Measurements from ENCODE around the gene ATF2. TPM values are rescaled to one million over a fixed set of nuclear protein-coding genes. Genes with fewer than 3 reads are reported as not detected.

ATF2 gene
- total RNA-seq, 1 donor from 2014 or later = 51.6 TPM

DNA sequence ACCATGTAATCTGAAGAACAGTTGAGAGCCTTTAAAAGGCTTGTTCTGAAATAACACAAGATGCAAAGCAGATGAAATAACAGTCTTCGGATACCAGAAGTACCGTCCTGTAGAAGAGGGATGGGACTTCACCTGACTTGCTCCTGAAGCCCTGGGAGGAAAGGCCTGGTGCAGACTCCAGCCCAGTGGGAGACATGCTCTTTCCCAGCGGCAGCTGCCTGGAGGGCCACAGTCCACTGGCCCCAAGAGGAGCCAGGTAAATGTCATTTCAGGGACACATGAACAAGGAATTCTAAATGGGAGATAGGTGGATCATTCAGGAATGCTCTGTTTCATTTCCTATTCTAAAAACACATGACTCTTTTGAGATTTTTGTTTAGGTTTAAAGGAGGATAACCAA lies 140.2 kb downstream of the ATF2 start:
- no peak for DNase-seq (ENCODE audit: low read depth)

DNA sequence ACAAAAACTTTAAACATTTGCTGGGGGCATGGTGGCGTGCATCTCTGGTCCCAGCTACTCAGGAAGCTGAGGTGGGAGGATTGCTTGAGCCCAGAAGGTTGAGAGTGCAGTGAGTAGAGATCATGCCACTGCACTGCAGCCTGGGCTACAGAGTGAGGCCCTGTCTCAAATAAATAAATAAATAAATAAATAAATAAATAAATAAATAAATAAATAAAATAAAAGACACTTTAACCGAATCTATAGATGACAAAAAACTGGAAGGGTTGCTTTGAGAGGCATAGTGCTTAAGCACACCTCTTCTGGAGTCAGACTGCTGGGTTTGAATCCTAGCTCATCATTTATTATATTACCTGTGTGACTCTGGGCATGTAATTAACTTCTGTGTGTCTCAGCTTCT lies 141.6 kb downstream of the ATF2 start:
- DNase-seq (ENCODE audit: low read depth) = no peak

- peak; percentile 47 for DNase-seq (ENCODE audit: low read depth)
Measured at GRCh38 chr2:175025946-175026345, 142.1 kb downstream of the ATF2 start.

GRCh38 chr2:175025233-175025632 lies 142.8 kb downstream of the ATF2 start:
- no peak for DNase-seq (ENCODE audit: low read depth)

GRCh38 chr2:175022923-175023322 lies 145.1 kb downstream of the ATF2 start:
- no peak for DNase-seq (ENCODE audit: low read depth)

MicroRNAs within 50 kb of the gene (microRNA counts, 767-probe panel; counts per million panel counts)
- not detected for microRNA hsa-miR-933

Small RNA genes lying within 50 kb of the gene (microRNA-seq; reads per million reads assigned to microRNA genes)
- 1.3 reads per million for gene MIR933

Other genes with a start within 250 kb of the ATF2 start
- gene CHN1, start 162.8 kb downstream of the ATF2 start, total RNA-seq = 42.9 and 43.0 TPM in 2 replicates
- 196 and 252 TPM in 2 replicates for gene ATP5MC3, start 13.5 kb upstream of the ATF2 start, total RNA-seq